DOHH2 (cell line): ENCODE results near the gene SULT1E1.

ENCODE experiments used
- EZH2phosphoT487 ChIP-seq: fragments of 200-600 bp; sonication (generic); IDR thresholded peaks from 2 replicates; pipeline ENCODE4 v1.6.1; 2017; ENCODE audit warnings: borderline replicate concordance, mild to moderate bottlenecking, antibody characterized with exemption, low read length, moderate library complexity, mixed read lengths
- TF ChIP-seq, protein P1 (sequence below): fragments of 200-600 bp; sonication (generic); IDR thresholded peaks from one replicate; pipeline ENCODE4 v1.5.1; 2014; ENCODE audit warnings: antibody characterized with exemption, mild to moderate bottlenecking, low read depth, low read length; ENCODE audit not compliant: poor library complexity, severe bottlenecking

DNA sequence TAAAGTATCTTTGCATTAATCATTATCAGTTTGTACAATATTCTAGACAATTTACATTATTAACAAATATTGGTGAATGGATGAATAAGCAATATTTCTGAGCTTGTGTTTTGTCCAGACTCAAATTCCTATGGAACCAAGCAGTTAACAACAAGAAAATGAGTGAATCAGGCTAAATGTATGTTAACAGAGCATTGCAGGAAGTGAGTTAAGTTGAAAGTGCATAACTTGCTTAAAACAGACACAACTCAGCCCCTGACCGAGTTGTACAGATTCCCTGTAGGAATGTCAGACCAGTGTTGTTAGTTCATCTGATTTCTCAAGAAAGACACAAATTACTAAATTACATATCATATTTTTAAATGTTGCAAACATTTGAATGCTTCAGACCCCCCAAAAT is 47.2 kb upstream of the SULT1E1 start:
- TF ChIP-seq, protein P1, sequence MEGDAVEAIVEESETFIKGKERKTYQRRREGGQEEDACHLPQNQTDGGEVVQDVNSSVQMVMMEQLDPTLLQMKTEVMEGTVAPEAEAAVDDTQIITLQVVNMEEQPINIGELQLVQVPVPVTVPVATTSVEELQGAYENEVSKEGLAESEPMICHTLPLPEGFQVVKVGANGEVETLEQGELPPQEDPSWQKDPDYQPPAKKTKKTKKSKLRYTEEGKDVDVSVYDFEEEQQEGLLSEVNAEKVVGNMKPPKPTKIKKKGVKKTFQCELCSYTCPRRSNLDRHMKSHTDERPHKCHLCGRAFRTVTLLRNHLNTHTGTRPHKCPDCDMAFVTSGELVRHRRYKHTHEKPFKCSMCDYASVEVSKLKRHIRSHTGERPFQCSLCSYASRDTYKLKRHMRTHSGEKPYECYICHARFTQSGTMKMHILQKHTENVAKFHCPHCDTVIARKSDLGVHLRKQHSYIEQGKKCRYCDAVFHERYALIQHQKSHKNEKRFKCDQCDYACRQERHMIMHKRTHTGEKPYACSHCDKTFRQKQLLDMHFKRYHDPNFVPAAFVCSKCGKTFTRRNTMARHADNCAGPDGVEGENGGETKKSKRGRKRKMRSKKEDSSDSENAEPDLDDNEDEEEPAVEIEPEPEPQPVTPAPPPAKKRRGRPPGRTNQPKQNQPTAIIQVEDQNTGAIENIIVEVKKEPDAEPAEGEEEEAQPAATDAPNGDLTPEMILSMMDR = no peak
- TF ChIP-seq EZH2phosphoT487 = no peak
